K562 (cell line): ENCODE data around the gene STYX. TPM values are rescaled to one million over a fixed set of nuclear protein-coding genes. Genes with fewer than 3 reads are reported as not detected.

ENCODE experiments used
- ATAC-seq: fragments of 200-7000 bp; cut with Tn5 transposase; 3 replicates; pipeline ENCODE4 v1.9.1; 2020; ENCODE audit warnings: moderate library complexity
- BruUV-seq: library from RNA; stranded (reverse); fragments of 400-500 nt; replicated peaks from 2 replicates; lab custom pipeline; 2021; lab: Mats Ljungman, UMichigan
- CTCF ChIA-PET: fragments of 300-600 bp; formaldehyde crosslinking; extraction: SDS; loops from one replicate; lab custom pipeline; 2021; ENCODE audit warnings: low intra/inter-chr PET ratio; lab: Yijun Ruan, JAX
- POLR2A ChIA-PET: fragments of 300-600, 350-650 bp; sonication (Branson Sonifier 250); formaldehyde crosslinking; extraction: SDS; loops from one replicate; lab custom pipeline; 2021; ENCODE audit warnings: antibody characterized with exemption, inconsistent platforms; lab: Yijun Ruan, JAX
- DNase-seq, 4 experiments: peaks; one replicate each; pipeline versions ENCODE4 v3.0.0 to v3.0.0-alpha.2; 2011 to 2018; ENCODE audit warnings: low spot score in 3 of 4, mixed read lengths in 3 of 4; ENCODE audit errors: extremely low read depth in 1 of 4
- FAIRE-seq: peaks from 2 replicates; lab custom pipeline; 2011; peaks lifted over from hg19 to GRCh38; lab: Jason Lieb, UNC
- H2AFZ ChIP-seq: 2 replicates; pipeline ENCODE4 v1.6.0; 2011; ENCODE audit warnings: low read depth, low read length, control low read depth, inconsistent platforms
- H3K27ac ChIP-seq: fragments of 200-600 bp; 3 replicates; pipeline ENCODE4 v1.8.0; 2011; ENCODE audit warnings: low read depth, mild to moderate bottlenecking, control low read depth, inconsistent platforms, low read length, moderate library complexity, mixed read lengths; ENCODE audit errors: extremely low read depth
- H3K27me3 ChIP-seq, 2 experiments: fragments of 300-600 bp in 1 of 2; 2 replicates in 1 of 2; 3 replicates in 1 of 2; pipeline versions ENCODE4 v1.6.0 to v1.8.0; 2011; ENCODE audit warnings: inconsistent platforms in 2 of 2, low read length in 2 of 2, mild to moderate bottlenecking in 1 of 2, mixed read lengths in 1 of 2, moderate library complexity in 1 of 2; ENCODE audit not compliant: control insufficient read depth in 2 of 2, insufficient read depth in 2 of 2
- H3K36me3 ChIP-seq: fragments of 300-600 bp; 3 replicates; pipeline ENCODE4 v1.8.0; 2011; ENCODE audit warnings: mild to moderate bottlenecking, low read length, inconsistent platforms; ENCODE audit not compliant: control insufficient read depth, insufficient read depth
- H3K4me1 ChIP-seq, 2 experiments: fragments of 200-600 bp in 1 of 2; replicated peaks in 1 of 2; 2 replicates in 1 of 2; 3 replicates in 1 of 2; pipeline versions ENCODE4 v1.5.1 to v1.8.0; 2011; ENCODE audit warnings: inconsistent platforms in 2 of 2, low read length in 2 of 2, mild to moderate bottlenecking in 1 of 2, mixed read lengths in 1 of 2, moderate library complexity in 1 of 2; ENCODE audit not compliant: control insufficient read depth in 2 of 2, insufficient read depth in 2 of 2
- H3K4me2 ChIP-seq: 2 replicates; pipeline ENCODE4 v1.6.1; 2011; ENCODE audit warnings: low read length, control low read depth, inconsistent platforms, mixed read lengths; ENCODE audit not compliant: insufficient read depth
- H3K4me3 ChIP-seq: fragments of 200-600 bp; sonication (generic), shearing (Covaris generic); 2 replicates; pipeline ENCODE4 v1.5.1; 2016; ENCODE audit warnings: control low read depth, inconsistent platforms
- H3K79me2 ChIP-seq: fragments of 200-600 bp; 3 replicates; pipeline ENCODE4 v1.8.0; 2011; ENCODE audit warnings: low read length, inconsistent platforms; ENCODE audit not compliant: control insufficient read depth, insufficient read depth
- H3K9ac ChIP-seq, 2 experiments: 2 replicates each; pipeline versions ENCODE4 v1.6.0 to v1.6.1; 2011; ENCODE audit warnings: low read depth in 2 of 2, low read length in 2 of 2, control low read depth in 1 of 2, inconsistent platforms in 1 of 2, mild to moderate bottlenecking in 1 of 2, mixed read lengths in 1 of 2; ENCODE audit not compliant: insufficient read depth in 1 of 2
- H3K9me1 ChIP-seq: one replicate; pipeline ENCODE4 v1.6.0; 2011; ENCODE audit warnings: inconsistent platforms, mild to moderate bottlenecking, low read length, moderate library complexity; ENCODE audit not compliant: control insufficient read depth, insufficient read depth
- H3K9me3 ChIP-seq: replicated peaks from 2 replicates; pipeline ENCODE4 v1.5.1; 2011; ENCODE audit warnings: low read depth, low read length, inconsistent platforms; ENCODE audit not compliant: control insufficient read depth, insufficient read depth
- H4K20me1 ChIP-seq: replicated peaks from 2 replicates; pipeline ENCODE4 v1.6.1; 2011; ENCODE audit warnings: low read length, inconsistent platforms, mixed read lengths; ENCODE audit not compliant: control insufficient read depth, insufficient read depth
- CAMTA2 ChIP-seq: fragments of 250-450 bp; sonication (Bioruptor Pico); conservative IDR thresholded peaks from 2 replicates; pipeline ENCODE4 v1.5.1; 2022
- ETV1 ChIP-seq: fragments of 450-650 bp; conservative IDR thresholded peaks from 2 replicates; pipeline ENCODE4 v1.6.1; 2016; ENCODE audit warnings: missing genetic modification characterization, control low read depth, low read depth, missing compliant biosample characterization
- FIP1L1 ChIP-seq: fragments of 200-400 bp; formaldehyde crosslinking; IDR thresholded peaks from 2 replicates; pipeline ENCODE4 v1.6.1; 2018; ENCODE audit warnings: mild to moderate bottlenecking, low read depth, low read length; ENCODE audit not compliant: poor library complexity, severe bottlenecking
- HMG20A ChIP-seq: fragments of 450-650 bp; formaldehyde crosslinking; conservative IDR thresholded peaks from 2 replicates; pipeline ENCODE4 v1.4.0; 2020; ENCODE audit warnings: mild to moderate bottlenecking, mixed read lengths
- MCM5 ChIP-seq: fragments of 450-650 bp; IDR thresholded peaks from 2 replicates; pipeline ENCODE4 v1.6.1; 2016; ENCODE audit warnings: low read depth
- MITF ChIP-seq: IDR thresholded peaks from 2 replicates; pipeline ENCODE4 v1.6.1; 2014; ENCODE audit warnings: antibody characterized with exemption
- NFXL1 ChIP-seq: fragments of 450-650 bp; formaldehyde crosslinking; IDR thresholded peaks from 2 replicates; pipeline ENCODE4 v1.4.0; 2021; ENCODE audit warnings: mild to moderate bottlenecking
- NKRF ChIP-seq: fragments of 450-650 bp; IDR thresholded peaks from 2 replicates; pipeline ENCODE4 v1.6.1; 2016; ENCODE audit warnings: borderline replicate concordance
- PHF20 ChIP-seq: fragments of 450-650 bp; IDR thresholded peaks from 2 replicates; pipeline ENCODE4 v1.6.1; 2018; ENCODE audit not compliant: partially characterized antibody
- RBM14 ChIP-seq: fragments of 200-400 bp; formaldehyde crosslinking; IDR thresholded peaks from 2 replicates; pipeline ENCODE4 v1.6.1; 2018; ENCODE audit warnings: low read depth, mild to moderate bottlenecking, low read length, moderate library complexity, borderline replicate concordance; ENCODE audit not compliant: insufficient read depth
- TCFL5 ChIP-seq: fragments of 250-450 bp; sonication (Bioruptor Pico); conservative IDR thresholded peaks from 2 replicates; pipeline ENCODE4 v1.6.1; 2021; ENCODE audit warnings: mild to moderate bottlenecking, moderate library complexity, matching md5 sums
- TFE3 ChIP-seq: fragments of 450-650 bp; formaldehyde crosslinking; IDR thresholded peaks from 2 replicates; pipeline ENCODE4 v1.4.0; 2020; ENCODE audit warnings: mild to moderate bottlenecking, mixed read lengths
- ZNF277 ChIP-seq: fragments of 250-450 bp; sonication (Bioruptor Pico); IDR thresholded peaks from 2 replicates; pipeline ENCODE4 v1.8.0; 2022; ENCODE audit warnings: inconsistent platforms, mild to moderate bottlenecking, moderate library complexity, borderline replicate concordance
- WGBS: fragments of 100-300 bp; shearing (Covaris generic); methylation state at CpG from one replicate; pipeline ENCODE4 v1.1.6; 2016; ENCODE audit warnings: low coverage, mixed read lengths; ENCODE audit not compliant: insufficient coverage; ENCODE audit errors: missing lambda C conversion rate; 5-methylcytosine and 5-hydroxymethylcytosine counted together
- in situ Hi-C: fragments of 300-500 bp; cut with MboI; formaldehyde crosslinking; loops from 4 replicates; pipeline ENCODE4 v1.15.0; 2018; ENCODE audit warnings: inconsistent platforms, mixed read lengths
- intact Hi-C: fragments of 100-400 bp; cut with micrococcal nuclease; formaldehyde crosslinking; loops from 2 replicates; pipeline ENCODE4 v1.14.2; 2022
- polyA plus RNA-seq, 8 experiments: library from polyadenylated mRNA; depleted of rRNA in 4 of 8; stranded (reverse) in 5 of 8; unstranded in 3 of 8; fragments of >200 nt; fragmentation: Nextera tagmentation in 2 of 8; fragmentation: Illumina TruSeq in 1 of 8; extraction: Ambion mirVana in 2 of 8; extraction: Trizol in 1 of 8; gene quantifications; 2 replicates each; pipeline versions ENCODE4 v1.2.1 to v1.2.3, GENCODE V29; 2011 to 2014; ENCODE audit warnings: inconsistent platforms in 1 of 8, missing spikeins in 1 of 8
- total RNA-seq, 7 experiments: library from RNA; depleted of rRNA in 6 of 7; stranded (reverse); fragments of >200 nt in 6 of 7; fragmentation: Illumina TruSeq in 2 of 7; extraction: Trizol in 2 of 7; gene quantifications; 2 replicates each; pipeline versions ENCODE4 v1.2.1 to v1.2.3, GENCODE V29; 2011 to 2021; ENCODE audit warnings: low replicate concordance in 1 of 7
- TF ChIP-seq, protein P1 (sequence below): fragments of 200-800 bp; sonication (Bioruptor generic); IDR thresholded peaks from 2 replicates; pipeline ENCODE4 v1.6.1; 2017; ENCODE audit warnings: missing genetic modification characterization, missing compliant biosample characterization

The STYX gene
- total and polyA plus RNA-seq, 9 of the 15 experiments (the other 6 are each of a cell fraction or from before 2014, with no cell fraction given), result 5.0 to 15.4 (median 10.6) TPM

DNA sequence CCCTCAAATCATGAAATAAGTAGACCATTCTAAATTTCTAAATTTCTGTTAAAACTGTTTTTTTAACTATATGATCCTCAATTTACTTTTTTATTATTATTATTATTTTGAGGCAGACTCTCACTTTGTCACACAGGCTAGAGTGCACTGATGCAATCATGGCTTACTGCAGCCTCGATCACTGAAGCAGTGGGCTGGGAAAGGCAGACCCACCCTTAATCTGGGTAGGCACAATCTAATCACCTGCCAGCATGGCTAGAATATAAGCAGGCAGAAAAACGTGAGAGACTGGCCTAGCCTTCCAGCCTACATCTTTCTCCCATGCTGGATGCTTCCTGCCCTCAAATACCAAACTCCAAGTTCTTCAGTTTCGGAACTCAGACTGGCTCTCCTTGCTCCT, 36.9 kb upstream of the STYX start:
- BruUV-seq, result no TSS peak
- intact Hi-C loops (loop anchor here (5.0 kb wide), 1 partner anchor 141 kb away; the partner anchor contains the start of genes GPR137C and TXNDC16), in situ Hi-C loops (no loop called here)
- Histone ChIP-seq H2AFZ (no peak overlapping the region), H3K9ac (no peak overlapping the region), H3K4me2 (no peak overlapping the region), H3K4me3 (no peak overlapping the region), H3K4me1 (peaks cover 9 to 17% of the 10 kb centered on the region in 2 experiments; a peak in 4 of 5 replicates), H3K27ac (no peak overlapping the region), H4K20me1 (peaks cover 16% of the 10 kb centered on the region), H3K27me3 (no peaks in the 10 kb centered on the region), H3K9me1 (no peaks in the 10 kb centered on the region), H3K36me3 (0 out of 3 replicates have a peak, but pooled peaks cover 2% of the 10 kb centered on the region), H3K9me3 (no peaks in the 10 kb centered on the region), H3K79me2 (peaks cover 71% of the 10 kb centered on the region)
- 55% methylated on average over 2 of the region's 3 CpGs for WGBS
- DNase-seq (no peak), FAIRE-seq (no peak), ATAC-seq (no peak)
- ChIA-PET CTCF (no interaction called here), POLR2A (no interaction called here)
- no peak for TF ChIP-seq TFE3 (CRISPR knock-in tag)
- TF ChIP-seq ETV1 (tag), result no peak
- no peak for TF ChIP-seq HMG20A (CRISPR knock-in tag)
- TF ChIP-seq CAMTA2 (CRISPR knock-in tag), result no peak
- TF ChIP-seq, protein P1, sequence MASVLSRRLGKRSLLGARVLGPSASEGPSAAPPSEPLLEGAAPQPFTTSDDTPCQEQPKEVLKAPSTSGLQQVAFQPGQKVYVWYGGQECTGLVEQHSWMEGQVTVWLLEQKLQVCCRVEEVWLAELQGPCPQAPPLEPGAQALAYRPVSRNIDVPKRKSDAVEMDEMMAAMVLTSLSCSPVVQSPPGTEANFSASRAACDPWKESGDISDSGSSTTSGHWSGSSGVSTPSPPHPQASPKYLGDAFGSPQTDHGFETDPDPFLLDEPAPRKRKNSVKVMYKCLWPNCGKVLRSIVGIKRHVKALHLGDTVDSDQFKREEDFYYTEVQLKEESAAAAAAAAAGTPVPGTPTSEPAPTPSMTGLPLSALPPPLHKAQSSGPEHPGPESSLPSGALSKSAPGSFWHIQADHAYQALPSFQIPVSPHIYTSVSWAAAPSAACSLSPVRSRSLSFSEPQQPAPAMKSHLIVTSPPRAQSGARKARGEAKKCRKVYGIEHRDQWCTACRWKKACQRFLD, result no peak
- TF ChIP-seq PHF20, result no peak
- TF ChIP-seq TCFL5 (CRISPR knock-in tag), result no peak
- TF ChIP-seq FIP1L1, result no peak
- TF ChIP-seq ZNF277 (CRISPR knock-in tag), result no peak
- TF ChIP-seq MCM5, result no peak
- TF ChIP-seq MITF, result no peak
- TF ChIP-seq NFXL1 (CRISPR knock-in tag), result no peak
- TF ChIP-seq RBM14, result no peak
- no peak for TF ChIP-seq NKRF
